ENCODE results near the gene FEZ2.

DNA sequence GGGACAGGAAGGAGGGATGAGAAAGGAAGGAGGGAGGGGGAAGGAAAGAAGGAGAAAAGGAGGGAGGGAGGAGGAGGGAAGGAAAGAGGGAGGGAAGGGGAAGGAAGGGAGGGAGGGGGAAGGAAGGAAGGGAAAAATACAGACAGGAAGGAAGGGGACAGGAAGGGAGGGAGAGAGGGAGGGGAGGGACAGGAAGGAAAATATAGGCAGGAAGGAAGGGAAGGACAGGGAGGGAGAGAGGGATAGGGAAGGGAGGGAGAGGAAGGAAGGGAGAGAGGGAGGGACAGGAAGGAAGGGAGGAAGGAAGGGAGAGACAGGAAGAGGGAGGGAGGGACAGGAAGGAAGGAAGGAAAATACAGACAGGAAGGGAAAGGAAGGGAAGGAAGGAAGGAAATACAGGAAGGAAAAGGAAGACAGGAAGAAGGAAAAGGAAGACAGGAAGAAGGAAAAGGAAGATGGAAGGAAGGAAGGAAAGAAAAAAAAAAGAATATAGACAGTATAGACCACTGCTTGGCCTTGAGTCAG is 63.6 kb downstream of the FEZ2 start:
- TF ChIP-seq EZH2phosphoT487 (conservative IDR thresholded peaks at IDR 0.05; ENCODE audit: low read length) (no peak), CTCF (IDR thresholded peaks at IDR 0.05; ENCODE audit: insufficient read depth, low read length, poor library complexity, severe bottlenecking) (no peak)
